Keratinocyte (primary cell): ENCODE data around the gene KIFC3. TPM values are rescaled to one million over a fixed set of nuclear protein-coding genes. Genes with fewer than 3 reads are reported as not detected.

Experiments
- DNase-seq: peaks from one replicate; pipeline ENCODE4 v3.0.0-alpha.2; 2011; ENCODE audit warnings: low read depth, missing footprints, low spot score
- FAIRE-seq: peaks from 2 replicates; lab custom pipeline; 2011; peaks lifted over from hg19 to GRCh38; lab: Jason Lieb, UNC
- H2AFZ ChIP-seq: 2 replicates; pipeline ENCODE4 v1.6.0; 2012; ENCODE audit warnings: low read length, control low read depth, inconsistent platforms; ENCODE audit not compliant: control insufficient read depth
- H3K27ac ChIP-seq: 2 replicates; pipeline ENCODE4 v1.5.1; 2011; ENCODE audit warnings: low read length; ENCODE audit not compliant: control insufficient read depth, insufficient read depth
- H3K27me3 ChIP-seq: 3 replicates; pipeline ENCODE4 v1.6.0; 2011; ENCODE audit warnings: low read length; ENCODE audit not compliant: control insufficient read depth, insufficient read depth; ENCODE audit errors: extremely low read depth
- H3K36me3 ChIP-seq, 2 experiments: 2 replicates in 1 of 2; 3 replicates in 1 of 2; pipeline ENCODE4 v1.5.1; 2011; ENCODE audit warnings: low read length in 2 of 2, mild to moderate bottlenecking in 1 of 2; ENCODE audit not compliant: control insufficient read depth in 2 of 2, insufficient read depth in 2 of 2; ENCODE audit errors: extremely low read depth in 1 of 2
- H3K4me1 ChIP-seq: 3 replicates; pipeline ENCODE4 v1.5.1; 2011; ENCODE audit warnings: low read length; ENCODE audit not compliant: control insufficient read depth, insufficient read depth; ENCODE audit errors: extremely low read depth
- H3K4me2 ChIP-seq: 3 replicates; pipeline ENCODE4 v1.6.0; 2011; ENCODE audit warnings: low read depth, low read length; ENCODE audit not compliant: control insufficient read depth, insufficient read depth; ENCODE audit errors: extremely low read depth
- H3K4me3 ChIP-seq, 3 experiments: fragments of 200-600 bp in 1 of 3; sonication (generic) in 1 of 3; 2 replicates in 2 of 3; 3 replicates in 1 of 3; pipeline ENCODE4 v1.5.1; 2011 to 2016; ENCODE audit warnings: low read length in 3 of 3, mild to moderate bottlenecking in 3 of 3, control low read depth in 2 of 3, inconsistent platforms in 1 of 3, low read depth in 1 of 3, mixed read lengths in 1 of 3, mixed run types in 1 of 3, moderate library complexity in 1 of 3; ENCODE audit not compliant: control insufficient read depth in 2 of 3, insufficient read depth in 2 of 3; ENCODE audit errors: extremely low read depth in 1 of 3
- H3K79me2 ChIP-seq: 2 replicates; pipeline ENCODE4 v1.6.0; 2012; ENCODE audit warnings: low read length; ENCODE audit not compliant: control insufficient read depth, insufficient read depth
- H3K9ac ChIP-seq: 3 replicates; pipeline ENCODE4 v1.6.0; 2011; ENCODE audit warnings: low read length; ENCODE audit not compliant: control insufficient read depth, insufficient read depth; ENCODE audit errors: extremely low read depth
- H3K9me1 ChIP-seq: 3 replicates; pipeline ENCODE4 v1.6.0; 2011; ENCODE audit warnings: low read length; ENCODE audit not compliant: control insufficient read depth, insufficient read depth; ENCODE audit errors: extremely low read depth
- H3K9me3 ChIP-seq: 2 replicates; pipeline ENCODE4 v1.5.1; 2012; ENCODE audit warnings: low read depth, low read length; ENCODE audit not compliant: control insufficient read depth
- H4K20me1 ChIP-seq: 3 replicates; pipeline ENCODE4 v1.6.0; 2011; ENCODE audit warnings: low read length; ENCODE audit not compliant: control insufficient read depth, insufficient read depth; ENCODE audit errors: extremely low read depth
- CTCF ChIP-seq, 3 experiments: IDR thresholded peaks in 1 of 3; conservative IDR thresholded peaks in 1 of 3; optimal IDR thresholded peaks in 1 of 3; 2 replicates in 2 of 3; 3 replicates in 1 of 3; pipeline versions ENCODE3 to v1.5.1; 2011; ENCODE audit warnings: low read length in 3 of 3, mild to moderate bottlenecking in 3 of 3, moderate library complexity in 2 of 3, control low read depth in 1 of 3, inconsistent platforms in 1 of 3; ENCODE audit not compliant: insufficient read depth in 2 of 3; ENCODE audit errors: extremely low read depth in 1 of 3
- EZH2 ChIP-seq: IDR thresholded peaks from one replicate; pipeline ENCODE4 v1.6.1; 2012; ENCODE audit warnings: inconsistent platforms, mild to moderate bottlenecking, low read length, moderate library complexity
- dilution Hi-C: fragments of 300-500 bp; cut with MboI; formaldehyde crosslinking; loops from one replicate; pipeline ENCODE4 v1.7.0; 2020; ENCODE audit warnings: low sequenced_read_pairs; ENCODE audit not compliant: extremely low pct_ligation_motif_present
- polyA plus RNA-seq, 5 experiments: library from polyadenylated mRNA; depleted of rRNA in 3 of 5; stranded (reverse) in 3 of 5; stranded (forward) in 1 of 5; unstranded in 1 of 5; fragments of >200 nt; gene quantifications; 1 replicate in 1 of 5; 2 replicates in 3 of 5; 3 replicates in 1 of 5; pipeline versions ENCODE4 v1.2.1 to v1.2.3, GENCODE V29; 2011 to 2012; ENCODE audit warnings: missing spikeins in 2 of 5, low read depth in 1 of 5, low replicate concordance in 1 of 5

Gene KIFC3
- polyA plus RNA-seq, 1 donor (not counting 4 experiments of a cell fraction or from before 2014, with no cell fraction given): 22.7 TPM

- H4K20me1 ChIP-seq: peaks cover 3% of the 10 kb centered on the region
- FAIRE-seq: no peak
- no peak overlapping the region for H3K4me3 ChIP-seq
- no peaks in the 10 kb centered on the region for H3K27me3 ChIP-seq
- H3K4me2 ChIP-seq: no peak overlapping the region
- H3K9me1 ChIP-seq: no peaks in the 10 kb centered on the region
- H3K9ac ChIP-seq: no peak overlapping the region
- TF ChIP-seq EZH2: no peak
- no peak for TF ChIP-seq CTCF (optimal IDR thresholded peaks at IDR 0.05 in 1 of 3, IDR thresholded peaks at IDR 0.05 in 1 of 3, conservative IDR thresholded peaks at IDR 0.05 in 1 of 3; ENCODE audit: extremely low read depth in 1 of 3, insufficient read depth in 2 of 3, low read length in 3 of 3)
- DNase-seq: no peak
- peaks cover 9% of the 10 kb centered on the region for H3K4me1 ChIP-seq
- H3K9me3 ChIP-seq: no peaks in the 10 kb centered on the region
- H3K79me2 ChIP-seq: no peaks in the 10 kb centered on the region
- no peak overlapping the region for H3K27ac ChIP-seq
- H3K36me3 ChIP-seq: peaks cover 13 to 22% of the 10 kb centered on the region in 2 experiments
- dilution Hi-C loops: no loop called here
- no peak overlapping the region for H2AFZ ChIP-seq
Observed at GRCh38 chr16:57755061-57755684, 47.1 kb downstream of the KIFC3 start.

- no peak overlapping the region for H2AFZ ChIP-seq
- no peaks in the 10 kb centered on the region for H3K9me1 ChIP-seq
- no peak overlapping the region for H3K4me3 ChIP-seq
- dilution Hi-C loops: no loop called here
- peaks cover 6% of the 10 kb centered on the region for H4K20me1 ChIP-seq
- no peak for FAIRE-seq
- TF ChIP-seq CTCF (optimal IDR thresholded peaks at IDR 0.05 in 1 of 3, IDR thresholded peaks at IDR 0.05 in 1 of 3, conservative IDR thresholded peaks at IDR 0.05 in 1 of 3; ENCODE audit: extremely low read depth in 1 of 3, insufficient read depth in 2 of 3, low read length in 3 of 3): no peak
- no peak for TF ChIP-seq EZH2
- H3K79me2 ChIP-seq: no peaks in the 10 kb centered on the region
- peaks cover 7 to 22% of the 10 kb centered on the region in 2 experiments for H3K36me3 ChIP-seq
- no peak for DNase-seq
- no peak overlapping the region for H3K27ac ChIP-seq
- peaks cover 2% of the 10 kb centered on the region for H3K4me1 ChIP-seq
- no peak overlapping the region for H3K4me2 ChIP-seq
- H3K9me3 ChIP-seq: no peaks in the 10 kb centered on the region
- H3K27me3 ChIP-seq: no peaks in the 10 kb centered on the region
- no peak overlapping the region for H3K9ac ChIP-seq
Observed at GRCh38 chr16:57754354-57755060, 47.8 kb downstream of the KIFC3 start.
